NCI-H524 treated with DMSO at 0.1 percent for 48 hours (cell line): ENCODE measurements around the gene UBTF.

ENCODE experiments used
- DNase-seq: peaks from one replicate; lab custom pipeline; 2025; lab: John Stamatoyannopoulos, UW

Gene UBTF

GRCh38 chr17:44171931-44172455 lies 47.5 kb downstream of the UBTF start:
- no peak for DNase-seq

DNA sequence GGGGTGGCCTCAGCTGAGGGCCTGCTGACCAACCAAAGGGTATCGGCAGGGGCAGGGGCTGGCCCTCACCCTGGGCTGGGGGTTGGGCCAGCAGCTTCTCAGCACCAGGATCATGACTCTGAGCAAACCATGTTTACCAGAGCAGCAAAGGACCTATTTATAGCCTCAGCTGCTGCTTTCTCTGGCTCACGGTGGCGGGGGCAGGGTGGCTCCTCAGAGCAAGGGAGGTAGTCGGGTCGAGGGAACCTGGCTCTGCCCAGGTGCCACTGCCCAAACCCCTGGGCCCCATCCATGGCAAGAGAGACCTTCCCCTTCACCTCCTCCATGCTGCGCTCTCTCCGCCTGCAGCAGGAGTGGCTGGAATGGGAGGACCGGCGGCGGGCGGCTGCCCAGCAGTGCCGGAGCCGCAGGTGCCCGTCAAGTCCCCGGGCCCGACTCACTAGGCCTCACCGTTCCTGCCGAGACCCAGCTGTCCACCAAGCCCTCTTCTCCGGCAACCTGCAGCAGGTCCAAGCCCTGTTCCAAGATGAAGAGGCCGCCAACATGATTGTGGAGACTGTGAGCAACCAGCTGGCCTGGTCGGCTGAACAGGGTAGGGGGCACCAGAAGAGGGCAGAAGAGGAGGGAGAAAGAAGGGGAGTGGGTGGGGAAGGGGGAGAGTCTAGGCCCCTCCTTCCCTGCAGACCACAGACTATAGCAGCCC lies 48.8 kb downstream of the UBTF start, which contains the start of gene ASB16:
Gene ASB16 (plus strand): TSS at position 206 of the 703 bp plus-strand sequence. CDS start 86 bp downstream, at position 292.
- DNase-seq: no peak

- no peak for DNase-seq
These were observed 49.4 kb downstream of the UBTF start for GRCh38 chr17:44170135-44170498.

- DNase-seq: no peak
These were observed 52.2 kb downstream of the UBTF start for GRCh38 chr17:44167181-44167861.

DNA sequence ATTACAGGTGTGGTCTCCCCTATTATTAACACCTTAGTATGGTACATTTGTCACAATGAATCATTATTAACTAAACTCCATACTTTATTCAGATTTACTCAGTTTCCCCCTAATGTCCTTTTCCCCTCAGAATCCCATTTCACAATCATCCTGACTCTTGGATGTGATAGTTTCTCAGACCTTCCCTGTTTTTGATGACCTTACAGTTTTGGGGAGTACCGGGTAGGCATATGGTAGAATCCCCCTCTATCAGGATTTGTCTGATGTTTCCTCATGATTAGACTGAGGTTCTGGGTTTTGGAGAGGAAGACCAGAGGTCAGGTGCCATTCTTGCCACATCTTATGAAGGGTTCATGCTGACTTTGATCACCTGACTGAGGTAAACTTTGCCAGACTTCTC lies 55.0 kb downstream of the UBTF start:
- DNase-seq: no peak

- no peak for DNase-seq
These were observed 59.8 kb downstream of the UBTF start for GRCh38 chr17:44159519-44160210.

DNA sequence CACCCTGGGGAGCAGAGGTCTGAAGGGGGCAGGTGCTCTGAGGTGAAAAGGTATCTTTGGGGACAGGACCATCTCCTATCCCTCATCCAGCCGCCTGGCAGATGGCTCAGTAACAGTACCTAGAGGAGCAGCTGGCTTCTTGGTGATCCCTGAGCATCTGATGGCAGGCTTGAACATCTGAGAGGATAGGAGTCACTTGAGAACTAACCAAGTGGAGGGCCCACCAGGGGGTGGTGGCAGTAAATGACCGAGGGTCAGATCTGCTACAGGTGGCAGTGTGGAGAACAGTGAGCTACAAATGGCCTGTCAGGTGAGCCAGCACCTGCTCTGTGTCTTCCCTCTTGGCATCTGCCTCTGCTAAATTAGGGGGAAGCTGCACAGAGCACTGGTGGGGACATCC lies 64.0 kb downstream of the UBTF start:
- peak; percentile 93 for DNase-seq
